GM19455 (cell line): ENCODE data around the gene CSF3.

ENCODE experiments used
- ATAC-seq: cut with Tn5 transposase; IDR thresholded peaks from one replicate; pipeline ENCODE4 v1.9.1; 2021; ENCODE audit not compliant: unreplicated experiment

CSF3 gene

DNA sequence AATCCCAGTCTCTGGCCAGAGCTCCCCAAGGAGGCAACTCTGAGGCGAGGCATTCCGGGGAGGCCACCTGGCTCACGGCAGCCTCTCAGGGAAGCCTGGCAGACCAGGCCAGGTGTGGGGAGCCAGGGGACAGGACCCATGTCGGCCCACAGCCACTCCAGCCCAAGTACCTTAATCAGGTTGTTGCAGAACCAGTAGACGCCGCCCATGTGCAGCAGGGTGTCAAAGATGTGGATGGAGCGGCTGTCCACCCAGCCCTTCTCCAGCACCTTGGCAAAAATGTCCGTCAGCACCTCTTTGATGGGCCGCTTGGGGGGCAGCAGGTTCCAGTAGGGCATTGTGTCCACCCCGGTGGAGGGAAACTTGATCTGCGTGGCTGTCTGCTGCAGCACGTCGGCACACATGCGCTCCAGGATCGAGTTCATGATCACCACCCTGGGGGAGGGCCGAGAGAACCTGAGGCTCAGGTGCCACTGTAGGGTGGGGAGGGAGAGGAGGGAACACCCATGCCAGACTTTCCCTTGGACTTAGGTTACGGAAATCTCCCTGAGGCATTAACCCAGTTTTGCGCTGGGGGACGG, 7.8 kb downstream of the CSF3 start:
- ATAC-seq, result no peak

DNA sequence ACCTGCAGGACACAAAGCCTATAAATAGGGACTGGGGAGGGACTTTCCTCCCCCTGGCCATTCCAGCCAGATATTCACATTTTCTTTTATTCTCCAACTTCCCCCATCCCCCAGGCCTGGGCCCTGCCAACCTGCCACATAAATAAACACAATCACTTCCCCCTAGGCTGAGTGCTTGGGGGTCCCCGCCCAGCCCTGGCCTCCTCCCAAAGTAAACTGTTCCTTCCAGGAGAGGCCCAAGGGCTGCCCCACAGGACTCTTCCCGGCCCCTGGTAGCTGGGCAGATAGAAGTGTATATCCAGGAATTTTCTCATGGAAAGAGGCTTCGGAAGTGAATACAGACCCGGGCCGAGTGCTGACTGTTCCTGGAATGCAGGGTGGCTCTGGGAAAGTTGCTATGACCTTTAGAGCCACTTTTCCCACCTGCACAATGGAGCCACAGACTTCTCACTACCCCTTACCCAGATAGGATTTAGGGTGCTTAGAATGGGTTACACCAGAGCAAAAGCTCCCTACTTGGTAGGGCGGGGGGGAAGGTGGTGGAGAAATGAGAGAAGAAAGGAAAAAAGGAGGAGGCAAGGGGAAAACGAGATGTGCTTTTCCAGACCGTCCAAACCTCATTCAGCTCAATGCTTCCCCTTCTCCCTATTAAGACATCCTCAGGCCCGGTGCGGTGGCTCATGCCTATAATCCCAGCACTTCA, 8.5 kb downstream of the CSF3 start:
- ATAC-seq, result no peak

DNA sequence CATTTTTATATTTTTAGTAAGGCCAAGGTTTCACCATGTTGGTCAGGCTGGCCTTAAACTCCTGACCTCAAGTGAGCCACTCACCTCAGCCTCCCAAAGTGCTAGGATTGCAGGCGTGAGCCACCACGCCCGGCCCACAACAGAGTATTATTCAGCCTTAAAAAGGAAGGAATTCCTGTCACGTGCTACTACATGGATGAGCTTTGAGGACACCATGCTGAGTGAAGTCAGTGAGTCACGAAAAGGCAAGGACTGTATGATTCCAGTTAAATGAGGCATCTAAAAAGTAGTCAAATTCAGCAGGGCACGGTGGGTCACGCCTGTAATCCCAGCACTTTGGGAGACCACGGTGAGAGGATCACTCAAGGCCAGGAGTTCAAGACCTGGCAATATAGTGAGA, 9.7 kb downstream of the CSF3 start:
- no peak for ATAC-seq

DNA sequence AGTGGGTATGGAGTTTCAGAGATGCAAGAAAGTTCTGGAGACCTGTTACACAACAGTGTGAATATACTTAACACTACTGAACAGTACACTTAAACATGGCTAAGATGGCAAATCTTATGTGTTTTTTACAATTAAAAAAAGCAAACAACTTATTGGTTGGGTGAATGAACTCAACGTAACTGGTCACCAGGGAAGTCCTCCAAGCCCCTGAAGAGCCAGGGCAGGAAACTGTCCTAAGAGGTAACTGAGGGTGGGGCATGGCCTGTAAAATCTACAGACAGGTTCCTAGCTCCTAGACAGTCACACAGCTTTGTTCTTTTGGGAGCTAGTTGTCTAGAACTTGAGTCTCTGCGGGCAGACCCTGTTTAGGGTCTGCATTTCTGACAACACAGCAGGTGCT, 10.3 kb downstream of the CSF3 start:
- no peak for ATAC-seq

DNA sequence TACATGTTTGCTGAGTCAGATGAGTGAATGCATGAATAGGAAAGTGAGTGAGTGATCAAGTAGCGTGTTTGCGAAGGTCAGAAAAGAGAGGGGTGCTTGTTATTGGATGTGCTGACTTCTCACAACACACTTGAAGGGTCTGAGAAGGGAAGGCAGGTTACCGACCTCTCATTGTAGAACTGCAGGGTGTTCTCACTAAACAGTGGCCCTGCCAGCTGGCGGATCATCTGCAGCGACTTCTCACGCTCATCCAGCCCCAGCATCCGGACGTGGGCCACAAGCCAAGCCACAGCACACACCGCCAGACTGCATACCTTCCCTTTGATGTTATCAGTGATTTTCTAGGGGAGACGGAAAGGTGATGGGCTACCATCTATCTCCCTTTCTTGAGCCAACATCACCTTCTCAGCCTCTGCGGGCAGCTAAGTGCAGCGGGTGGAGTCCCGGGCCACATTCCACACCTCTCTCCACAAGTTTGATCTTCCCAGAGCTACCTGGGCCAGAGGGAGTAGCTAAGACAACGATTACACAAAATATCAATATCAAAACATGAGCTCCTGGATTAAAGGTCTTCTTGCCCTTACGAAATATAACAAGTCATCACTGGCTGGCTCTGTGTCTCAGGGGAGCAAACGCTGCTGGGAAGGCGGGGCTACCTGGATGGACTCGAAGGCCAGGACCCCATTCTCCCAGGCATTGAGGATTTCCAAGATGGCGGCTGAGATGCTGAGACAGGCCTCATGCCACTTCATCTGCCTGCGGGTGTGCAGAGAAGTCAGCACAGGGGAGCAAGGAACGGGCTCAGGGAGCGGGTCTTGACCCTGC, 11.0 kb downstream of the CSF3 start:
- ATAC-seq, result no peak

DNA sequence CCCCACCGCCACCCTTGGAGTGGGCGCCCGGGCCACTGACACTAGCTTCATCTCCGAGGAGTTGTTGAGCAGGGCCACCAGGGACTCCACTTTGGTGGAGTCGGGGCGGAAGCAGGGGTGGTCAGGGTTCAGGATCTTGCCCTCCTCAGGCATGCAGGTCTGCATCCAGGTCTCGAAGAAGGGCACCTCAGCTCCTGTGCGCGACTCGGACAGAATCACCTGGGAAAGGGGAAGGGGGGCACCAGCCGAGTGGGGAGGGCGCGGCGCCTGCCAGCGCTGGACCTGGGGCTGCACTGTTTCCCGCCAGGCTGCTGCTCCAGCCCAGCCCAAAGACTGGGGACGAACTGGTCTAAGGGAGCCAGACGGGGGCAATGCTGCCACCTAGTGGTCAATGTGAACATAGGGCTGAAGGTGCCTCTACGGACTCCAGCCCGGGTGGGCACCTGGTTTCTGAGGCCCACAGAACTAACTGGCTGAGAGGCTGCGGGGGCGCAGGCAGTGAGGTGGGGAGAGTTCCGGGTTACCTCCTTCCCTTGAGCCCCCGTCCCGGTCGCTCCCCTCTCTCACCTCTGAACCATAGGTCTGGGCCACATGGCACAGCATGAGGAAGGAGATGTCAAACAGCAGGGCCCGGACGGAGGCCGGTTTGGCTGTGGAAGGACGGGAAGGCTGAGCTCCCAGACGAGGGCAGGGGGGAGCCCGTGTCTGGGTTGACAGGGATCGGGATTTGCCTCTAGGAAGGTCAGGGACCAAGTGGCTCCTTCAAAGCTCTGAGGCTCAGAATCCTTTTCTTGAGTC, 11.8 kb downstream of the CSF3 start:
- ATAC-seq, result no peak

DNA sequence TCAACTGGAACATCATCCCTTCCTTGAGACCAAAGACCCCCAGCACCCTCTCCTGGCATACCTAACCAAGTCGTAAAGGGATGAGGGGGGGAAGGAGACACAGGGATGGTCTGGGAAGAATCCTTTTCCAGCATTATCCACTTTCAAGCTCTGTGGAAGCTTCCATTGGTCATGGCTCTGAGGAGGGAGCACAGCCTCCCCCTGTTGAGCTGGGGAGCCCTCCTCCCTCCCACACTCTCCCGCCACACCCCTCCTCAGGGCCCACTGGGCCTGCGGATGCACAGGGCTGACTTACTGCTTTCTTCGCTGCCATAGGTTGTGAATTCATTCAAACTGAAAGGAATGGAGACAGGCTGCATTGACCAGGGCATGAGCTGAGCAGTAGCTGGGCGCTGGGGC, 12.4 kb downstream of the CSF3 start:
- no peak for ATAC-seq

DNA sequence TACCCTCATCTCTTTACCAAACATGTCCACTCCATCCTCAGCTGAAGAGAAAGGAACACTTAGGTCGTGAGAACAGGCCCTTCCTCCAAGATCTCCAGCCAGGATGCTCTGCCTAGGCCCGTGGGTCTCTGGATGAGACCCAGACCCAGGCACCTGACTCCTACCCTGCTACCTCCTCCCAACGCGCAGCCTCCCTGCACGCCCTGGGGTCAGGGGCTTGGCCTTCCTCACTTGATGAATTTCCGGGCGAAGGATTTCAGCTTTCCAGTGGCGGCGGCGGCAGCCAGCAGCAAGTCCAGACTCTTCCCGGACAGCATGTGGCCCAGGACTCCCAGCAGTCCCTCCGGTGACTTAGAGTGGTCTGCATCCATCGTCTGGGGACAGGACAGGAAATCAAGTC, 13.4 kb downstream of the CSF3 start:
- no peak for ATAC-seq

DNA sequence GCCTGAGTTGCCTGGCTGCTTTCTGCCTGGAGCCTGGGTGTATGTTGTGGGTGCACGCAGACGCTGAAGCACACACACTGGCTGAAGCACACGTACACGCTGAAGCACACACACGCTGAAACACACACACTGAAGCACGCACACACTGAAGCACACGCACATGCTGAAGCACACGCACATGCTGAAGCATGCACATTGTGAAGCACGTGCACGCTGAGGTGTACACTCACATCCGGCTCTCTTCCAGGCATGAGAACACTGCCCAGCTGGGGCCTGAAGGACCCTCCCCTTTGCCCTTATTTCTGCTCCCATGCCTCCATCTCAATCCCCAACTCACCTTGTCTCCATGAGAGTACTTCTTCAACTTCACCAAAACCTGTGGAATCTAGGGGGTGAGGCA, 16.5 kb downstream of the CSF3 start:
- ATAC-seq, result no peak

DNA sequence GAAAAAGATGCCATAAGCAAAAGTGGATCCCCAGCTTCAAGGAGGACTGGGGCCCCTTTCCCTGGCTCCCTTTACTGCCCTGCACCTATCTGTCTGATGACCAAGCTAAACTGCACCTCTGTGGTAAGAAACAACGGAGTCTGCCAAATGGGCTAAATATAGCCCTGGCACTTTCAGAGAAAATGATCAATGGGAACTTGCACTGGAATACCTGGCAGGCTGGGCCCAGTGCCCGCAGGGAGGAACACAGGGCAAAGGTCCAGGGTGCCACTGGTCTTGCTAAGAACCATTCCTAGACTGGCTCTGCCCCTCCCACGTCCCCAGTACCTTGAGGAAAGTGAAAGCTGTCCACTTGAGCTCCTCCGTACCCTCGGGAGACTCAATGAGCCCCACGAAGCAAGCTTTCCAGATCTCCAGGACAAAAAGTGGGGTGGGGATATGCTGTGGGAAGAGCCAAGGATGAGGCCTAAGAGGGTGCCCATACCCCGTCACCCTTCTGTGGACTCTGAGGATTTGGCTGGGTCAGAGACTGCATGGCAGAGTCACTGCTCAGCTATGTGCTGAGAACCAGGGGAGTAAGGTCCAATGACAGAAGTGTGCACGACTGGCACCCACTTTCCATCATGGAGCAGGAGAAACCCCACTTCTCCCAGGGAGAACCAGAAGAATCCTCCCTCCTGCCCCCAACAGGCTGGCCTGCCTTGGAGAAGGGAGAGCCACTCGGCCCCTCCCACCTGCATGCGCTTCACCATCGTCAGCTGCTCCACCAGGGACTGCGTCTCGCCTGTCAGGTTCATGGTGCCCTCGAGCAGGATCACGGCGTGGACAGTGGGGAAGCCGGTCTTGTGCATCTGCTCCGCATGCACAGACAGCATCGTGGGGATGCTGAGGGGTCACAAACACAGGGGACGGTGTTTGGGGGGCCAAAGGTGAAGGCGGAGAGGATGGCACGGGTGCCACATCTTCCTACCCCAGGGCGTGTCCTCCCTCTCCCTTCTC, 17.4 kb downstream of the CSF3 start:
- no peak for ATAC-seq

DNA sequence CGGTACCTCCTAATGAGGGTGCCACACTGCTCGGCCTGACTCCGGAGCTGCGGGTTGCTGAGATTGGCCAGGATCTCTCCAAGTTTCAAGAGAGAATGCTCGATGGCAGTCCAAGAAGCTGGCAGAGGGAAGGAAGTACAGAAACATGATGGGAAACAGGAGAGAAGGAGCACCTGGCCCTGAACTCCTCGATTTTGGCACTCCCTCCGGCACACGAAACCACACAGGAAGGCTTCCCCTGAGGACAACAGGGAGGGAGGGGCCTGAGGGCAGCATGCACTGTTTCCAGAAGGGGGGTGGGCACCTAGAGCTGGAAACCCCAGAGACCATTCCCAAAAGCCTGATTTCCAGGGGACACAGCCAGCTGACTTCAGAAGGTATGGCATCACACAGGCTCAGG, 18.1 kb downstream of the CSF3 start:
- no peak for ATAC-seq

DNA sequence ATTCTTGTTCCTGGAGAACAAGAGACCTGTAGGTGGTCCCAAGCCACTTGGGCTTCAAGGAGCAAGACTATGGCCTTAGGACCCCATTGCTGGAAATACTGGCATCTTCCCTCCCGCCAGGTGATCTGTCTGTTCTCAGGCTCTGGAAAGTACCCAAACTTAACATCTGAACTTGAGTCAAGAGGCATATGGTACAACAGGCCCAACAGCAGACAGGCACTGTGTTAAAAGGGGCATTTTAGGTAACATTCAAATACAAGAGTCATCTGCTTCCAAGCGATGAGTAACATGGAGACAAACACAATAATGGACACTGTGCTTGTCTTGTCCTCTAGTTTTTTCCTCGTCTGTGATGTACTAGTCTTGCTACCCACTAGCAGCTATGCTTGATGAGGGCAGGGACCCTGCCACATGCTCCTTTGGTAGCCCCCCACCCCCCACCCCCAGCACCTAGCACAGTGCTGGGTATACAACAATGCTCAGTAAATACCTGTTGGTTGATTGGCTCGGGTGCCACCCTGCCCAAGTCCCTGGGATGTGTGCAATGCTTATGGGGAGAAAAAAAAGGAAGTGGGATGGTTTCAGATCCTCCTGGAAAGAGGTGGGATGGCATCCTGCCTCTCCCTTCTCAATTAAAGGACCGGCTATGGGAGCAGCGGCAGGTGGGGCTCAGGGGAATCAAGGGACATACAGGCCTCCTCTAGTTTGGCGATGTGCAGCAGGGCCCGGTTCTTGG, 19.4 kb downstream of the CSF3 start:
- no peak for ATAC-seq

DNA sequence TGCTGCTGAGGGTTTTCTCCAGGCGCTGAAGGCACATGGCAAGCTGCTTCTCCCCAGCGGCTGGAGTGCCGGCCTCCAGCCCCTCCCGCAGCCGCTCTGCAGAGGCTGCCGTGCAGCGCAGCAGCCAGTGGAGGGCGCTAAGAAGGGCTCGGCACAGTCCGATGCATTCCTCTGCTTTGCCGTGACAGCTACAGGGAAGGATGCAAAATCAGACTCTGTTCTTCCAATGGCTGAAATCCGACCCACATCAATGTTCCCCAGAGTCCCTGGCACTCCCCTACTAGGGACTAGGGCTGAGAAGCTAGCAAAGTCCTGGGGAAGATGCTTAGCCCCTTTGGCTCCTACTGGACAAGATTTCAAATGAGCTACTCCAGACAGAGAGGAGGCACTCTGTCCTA, 19.9 kb downstream of the CSF3 start:
- ATAC-seq, result no peak

DNA sequence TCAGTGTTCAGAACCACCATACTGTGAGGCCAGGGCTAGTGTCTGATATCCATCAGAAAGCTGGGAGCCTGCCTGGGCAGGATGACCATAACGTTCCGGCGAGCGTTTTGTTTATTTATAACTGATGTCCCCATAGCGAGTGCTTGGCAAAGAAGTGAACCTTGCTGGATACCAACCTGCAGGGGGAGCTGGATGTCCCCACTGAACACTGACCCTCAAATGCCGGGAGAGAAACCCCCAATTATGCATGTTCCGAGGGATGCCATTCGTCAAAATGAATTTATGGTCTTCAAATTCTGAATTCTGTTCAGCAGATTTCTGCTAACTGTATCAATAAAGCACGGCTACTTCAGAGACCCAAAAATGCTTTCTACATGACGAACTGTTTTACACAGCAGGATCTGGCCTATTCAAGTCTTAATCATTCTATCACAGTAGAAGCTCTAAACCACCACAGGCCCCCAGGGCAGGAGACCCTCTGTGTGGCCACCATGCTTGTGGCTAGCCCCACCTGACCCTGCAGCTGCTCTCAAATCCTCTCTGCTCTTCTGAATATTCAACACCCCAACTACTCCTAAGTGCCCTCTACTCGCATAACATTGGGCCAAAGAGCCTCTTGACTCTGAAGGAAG, 23.8 kb downstream of the CSF3 start:
- ATAC-seq, result no peak

DNA sequence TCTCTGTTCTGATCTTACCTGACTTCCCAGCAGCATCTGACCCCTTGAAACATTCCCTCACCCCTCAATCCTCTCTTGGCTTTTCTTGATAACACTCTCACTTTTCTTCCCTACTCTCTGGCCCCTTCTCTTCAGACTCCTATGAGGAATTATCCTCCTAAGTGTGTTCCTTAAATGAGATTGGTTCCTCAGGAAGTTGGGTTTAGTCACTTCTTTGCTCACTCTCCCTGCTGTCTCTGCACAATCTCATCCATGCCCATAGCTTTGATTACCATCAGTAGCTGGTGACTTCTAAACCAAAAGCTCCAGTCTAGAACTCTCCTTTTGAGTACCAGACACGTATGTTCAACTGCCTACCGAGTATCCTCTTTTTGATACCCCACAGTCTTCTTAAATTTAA, 26.0 kb downstream of the CSF3 start:
- no peak for ATAC-seq

DNA sequence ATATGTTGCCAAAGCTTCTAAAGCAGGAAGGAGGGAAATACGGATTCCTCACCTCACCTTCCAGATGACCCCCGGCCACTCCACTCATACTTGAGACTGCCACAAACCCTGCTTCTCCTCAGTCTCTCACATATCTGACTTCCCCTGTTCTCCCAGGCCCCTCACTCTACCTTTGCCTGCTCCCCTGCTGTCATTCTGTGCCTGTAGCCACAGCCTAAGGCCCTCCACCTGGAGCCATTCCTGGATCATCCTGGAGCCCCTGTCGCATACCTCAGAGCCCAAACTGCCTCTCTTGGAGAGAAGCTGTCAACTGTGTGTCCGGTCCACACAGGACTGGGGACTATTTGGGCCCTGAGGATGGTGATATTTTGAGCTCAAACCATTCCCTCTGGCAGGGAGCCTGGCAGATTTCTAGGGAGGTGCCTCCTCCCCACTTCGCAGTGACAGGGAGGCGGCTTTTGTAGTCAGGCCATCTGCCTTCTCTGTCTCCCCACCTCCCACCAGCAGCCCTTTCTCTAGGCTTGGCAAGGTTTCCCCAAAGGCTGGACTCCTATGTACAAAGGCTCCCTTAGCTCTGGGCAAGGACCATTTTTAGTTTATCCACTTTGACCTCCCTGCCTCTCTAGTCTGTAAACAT, 41.3 kb downstream of the CSF3 start:
- ATAC-seq, result no peak

DNA sequence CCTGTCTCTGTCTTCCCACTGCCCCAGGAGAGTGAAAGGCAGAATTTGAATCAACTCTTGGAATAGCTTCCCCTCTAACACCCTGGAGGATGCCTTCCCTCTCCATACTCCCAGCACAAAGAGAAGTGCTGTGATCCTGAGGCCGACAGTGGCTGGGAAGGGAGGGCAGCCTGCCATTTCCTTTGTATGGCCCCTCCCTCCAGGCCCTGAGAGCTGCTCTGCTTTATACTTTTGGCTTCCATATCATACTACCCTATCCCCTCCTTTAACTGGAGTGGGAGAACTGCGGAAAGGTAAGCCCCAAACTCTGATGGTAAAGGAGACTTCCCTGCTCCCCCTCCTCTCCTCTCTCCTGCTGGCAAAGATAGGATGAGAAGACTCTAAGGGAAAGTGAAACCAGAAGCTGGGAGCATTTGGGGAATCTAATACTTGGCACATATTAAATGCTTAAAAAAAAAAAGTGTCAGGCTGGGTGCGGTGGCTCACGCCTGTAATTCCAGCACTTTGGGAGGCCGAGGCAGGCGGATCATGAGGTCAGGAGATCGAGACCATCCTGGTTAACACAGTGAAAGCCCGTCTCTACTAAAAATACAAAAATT, 43.0 kb downstream of the CSF3 start:
- no peak for ATAC-seq

DNA sequence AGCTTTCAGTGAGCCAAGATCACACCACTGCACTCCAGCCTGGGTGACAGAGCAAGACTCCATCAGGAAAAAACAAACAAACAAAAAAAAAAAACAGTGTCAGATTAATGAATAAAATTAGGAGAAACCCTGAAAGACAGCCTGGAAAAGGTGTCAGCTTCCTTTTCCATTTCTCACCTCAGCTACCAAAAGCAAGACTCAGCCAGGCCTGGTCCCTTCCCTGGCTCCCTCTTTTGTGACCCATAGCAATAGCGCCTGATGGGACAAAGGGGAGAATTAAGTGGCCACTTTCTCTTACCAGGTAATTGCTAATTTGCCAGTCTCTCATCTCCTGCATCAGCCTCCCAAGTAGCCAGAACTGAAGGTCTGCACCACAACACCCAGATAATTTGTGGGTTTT, 43.6 kb downstream of the CSF3 start:
- no peak for ATAC-seq
